ENCODE results near the gene EIF5AL1. TPM values are rescaled to one million over a fixed set of nuclear protein-coding genes. Genes with fewer than 3 reads are reported as not detected.
"Not testable (repeated sequence)": the region's sequence is repeated elsewhere in the genome, so short reads cannot be mapped to it uniquely, and the experiment has no call there.

The EIF5AL1 gene
- total RNA-seq (2014; rRNA removed; shearing (Covaris generic)) (0.63 and 0.65 TPM in 2 replicates), polyA plus RNA-seq (2016; fragmentation: Nextera tagmentation; extraction: Ambion mirVana) (5.9 and 6.1 TPM in 2 replicates)

GRCh38 chr10:79511891-79512583, at the start of gene EIF5AL1:
Gene EIF5AL1, plus strand, starts transcription at chr10:79512533. Its CDS starts 117 bp downstream, at chr10:79512650.
- H3K9me3 ChIP-seq (ENCODE audit: low read depth); in situ Hi-C loops (cut with MboI); H3K27ac ChIP-seq; H3K4me1 ChIP-seq (ENCODE audit: insufficient read depth); H3K9ac ChIP-seq; H3K4me2 ChIP-seq (ENCODE audit: unreplicated experiment); H2AFZ ChIP-seq; H3K9me2 ChIP-seq (ENCODE audit: insufficient read depth); H3F3A ChIP-seq (ENCODE audit: insufficient read depth); H3K36me3 ChIP-seq (ENCODE audit: low read depth); H4K20me1 ChIP-seq (ENCODE audit: insufficient read depth); H3K4me3 ChIP-seq; H3K27me3 ChIP-seq (replicated peaks; ENCODE audit: insufficient read depth); H3K79me2 ChIP-seq (ENCODE audit: insufficient read depth): not testable (repeated sequence)
- DNase-seq, result peak; percentile 22
- WGBS, 2 experiments (ENCODE audit: low coverage in 1 of 2, low lambda C conversion rate in 2 of 2, missing lambda C conversion rate in 2 of 2), result 71 to 82% methylated on average over 15 to 16 of the region's 17 CpGs

GRCh38 chr10:79463578-79464496, 48.5 kb upstream of the EIF5AL1 start:
- Histone ChIP-seq H3K79me2 (ENCODE audit: insufficient read depth) (no peaks in the 10 kb centered on the region), H3K9ac (no peak overlapping the region), H3K4me2 (ENCODE audit: unreplicated experiment) (no peak overlapping the region), H3K36me3 (ENCODE audit: low read depth) (no peaks in the 10 kb centered on the region), H3K9me3 (ENCODE audit: low read depth) (no peaks in the 10 kb centered on the region), H2AFZ (no peak overlapping the region), H4K20me1 (ENCODE audit: insufficient read depth) (no peaks in the 10 kb centered on the region), H3K9me2 (ENCODE audit: insufficient read depth) (no peaks in the 10 kb centered on the region), H3K4me1 (ENCODE audit: insufficient read depth) (peaks cover 8% of the 10 kb centered on the region), H3K27me3 (replicated peaks; ENCODE audit: insufficient read depth) (no peaks in the 10 kb centered on the region), H3K4me3 (no peak overlapping the region), H3F3A (ENCODE audit: insufficient read depth) (peaks cover 4% of the 10 kb centered on the region; the same call in 1 of the 2 replicates), H3K27ac (no peak overlapping the region)
- in situ Hi-C loops (cut with MboI), result no loop called here
- 59 to 67% methylated on average over 10 of the region's 10 CpGs for WGBS, 2 experiments (ENCODE audit: low coverage in 1 of 2, low lambda C conversion rate in 2 of 2, missing lambda C conversion rate in 2 of 2)
- DNase-seq, result peak; percentile 34
- TF ChIP-seq EZH2 (IDR thresholded peaks at IDR 0.05; ENCODE audit: insufficient read depth, poor library complexity, severe bottlenecking), result no peak
- no peak for TF ChIP-seq EZH2phosphoT487 (IDR thresholded peaks at IDR 0.05; ENCODE audit: insufficient read depth, low read depth)

GRCh38 chr10:79465341-79465740, 47.0 kb upstream of the EIF5AL1 start:
- Histone ChIP-seq H2AFZ (no peak overlapping the region), H3K9me3 (ENCODE audit: low read depth) (no peaks in the 10 kb centered on the region), H3K27ac (no peak overlapping the region), H3K9me2 (ENCODE audit: insufficient read depth) (no peaks in the 10 kb centered on the region), H3K27me3 (replicated peaks; ENCODE audit: insufficient read depth) (no peaks in the 10 kb centered on the region), H3F3A (ENCODE audit: insufficient read depth) (peaks cover 4% of the 10 kb centered on the region; the same call in 1 of the 2 replicates), H3K4me3 (no peak overlapping the region), H3K4me1 (ENCODE audit: insufficient read depth) (peaks cover 8% of the 10 kb centered on the region), H3K9ac (no peak overlapping the region), H3K4me2 (ENCODE audit: unreplicated experiment) (no peak overlapping the region), H4K20me1 (ENCODE audit: insufficient read depth) (no peaks in the 10 kb centered on the region), H3K36me3 (ENCODE audit: low read depth) (no peaks in the 10 kb centered on the region), H3K79me2 (ENCODE audit: insufficient read depth) (no peaks in the 10 kb centered on the region)
- in situ Hi-C loops (cut with MboI), result no loop called here
- TF ChIP-seq EZH2phosphoT487 (IDR thresholded peaks at IDR 0.05; ENCODE audit: insufficient read depth, low read depth), result no peak
- TF ChIP-seq EZH2 (IDR thresholded peaks at IDR 0.05; ENCODE audit: insufficient read depth, poor library complexity, severe bottlenecking), result no peak
- no peak for DNase-seq
- 92 to 93% methylated on average over 3 of the region's 3 CpGs for WGBS, 2 experiments (ENCODE audit: low coverage in 1 of 2, low lambda C conversion rate in 2 of 2, missing lambda C conversion rate in 2 of 2)

- Histone ChIP-seq H3K9me3 (ENCODE audit: low read depth) (no peaks in the 10 kb centered on the region), H2AFZ (peak overlapping the region; percentile 51), H3K36me3 (ENCODE audit: low read depth) (no peaks in the 10 kb centered on the region), H3K4me2 (ENCODE audit: unreplicated experiment) (no peak overlapping the region), H3F3A (ENCODE audit: insufficient read depth) (peaks cover 4% of the 10 kb centered on the region; the same call in 1 of the 2 replicates), H3K27me3 (replicated peaks; ENCODE audit: insufficient read depth) (no peaks in the 10 kb centered on the region), H3K9me2 (ENCODE audit: insufficient read depth) (no peaks in the 10 kb centered on the region), H3K4me3 (no peak overlapping the region), H3K4me1 (ENCODE audit: insufficient read depth) (peaks cover 8% of the 10 kb centered on the region), H3K79me2 (ENCODE audit: insufficient read depth) (no peaks in the 10 kb centered on the region), H4K20me1 (ENCODE audit: insufficient read depth) (no peaks in the 10 kb centered on the region), H3K9ac (no peak overlapping the region), H3K27ac (no peak overlapping the region)
- DNase-seq, result no peak
- WGBS, 2 experiments (ENCODE audit: low coverage in 1 of 2, low lambda C conversion rate in 2 of 2, missing lambda C conversion rate in 2 of 2), result 46 to 54% methylated on average over 3 of the region's 3 CpGs
- in situ Hi-C loops (cut with MboI), result no loop called here
- no peak for TF ChIP-seq EZH2 (IDR thresholded peaks at IDR 0.05; ENCODE audit: insufficient read depth, poor library complexity, severe bottlenecking)
- no peak for TF ChIP-seq EZH2phosphoT487 (IDR thresholded peaks at IDR 0.05; ENCODE audit: insufficient read depth, low read depth)
These were observed 44.2 kb upstream of the EIF5AL1 start for GRCh38 chr10:79468015-79468560.
